T follicular helper cell (primary cell): ENCODE measurements around the gene LHX3.

Source experiments
- DNase-seq: peaks from one replicate; pipeline ENCODE4 v3.0.0-alpha.2; 2020; ENCODE audit warnings: low read depth

LHX3 gene

GRCh38 chr9:136192289-136193126 lies 12.4 kb downstream of the LHX3 start:
- no peak for DNase-seq

- DNase-seq, result no peak
Measured at GRCh38 chr9:136191960-136192286, 13.0 kb downstream of the LHX3 start.

- no peak for DNase-seq
Measured at GRCh38 chr9:136191099-136191959, 13.6 kb downstream of the LHX3 start.

GRCh38 chr9:136190656-136191055 lies 14.3 kb downstream of the LHX3 start:
- DNase-seq, result no peak

GRCh38 chr9:136190237-136190601 lies 14.7 kb downstream of the LHX3 start:
- no peak for DNase-seq

- no peak for DNase-seq
Measured at GRCh38 chr9:136189394-136190236, 15.3 kb downstream of the LHX3 start.

- no peak for DNase-seq
Measured at GRCh38 chr9:136187683-136188586, 17.0 kb downstream of the LHX3 start.

- no peak for DNase-seq
Measured at GRCh38 chr9:136187197-136187596, 17.7 kb downstream of the LHX3 start.

- no peak for DNase-seq
Measured at GRCh38 chr9:136186386-136186785, 18.5 kb downstream of the LHX3 start.

GRCh38 chr9:136185596-136186366 lies 19.1 kb downstream of the LHX3 start:
- DNase-seq, result no peak

- DNase-seq, result no peak
Measured at GRCh38 chr9:136185066-136185465, 19.9 kb downstream of the LHX3 start.

GRCh38 chr9:136182850-136183422 lies 22.0 kb downstream of the LHX3 start:
- no peak for DNase-seq

- DNase-seq, result no peak
Measured at GRCh38 chr9:136182420-136182787, 22.5 kb downstream of the LHX3 start.

- DNase-seq, result no peak
Measured at GRCh38 chr9:136181784-136182419, 23.0 kb downstream of the LHX3 start.

GRCh38 chr9:136180586-136180985 lies 24.3 kb downstream of the LHX3 start:
- no peak for DNase-seq

- DNase-seq, result no peak
Measured at GRCh38 chr9:136179761-136180160, 25.2 kb downstream of the LHX3 start.

GRCh38 chr9:136179101-136179616 lies 25.8 kb downstream of the LHX3 start:
- DNase-seq, result no peak

GRCh38 chr9:136178773-136179075 lies 26.2 kb downstream of the LHX3 start:
- no peak for DNase-seq

- DNase-seq, result no peak
Measured at GRCh38 chr9:136178061-136178772, 26.7 kb downstream of the LHX3 start.
